Peyer's patch (tissue), 4 donors: ENCODE data around the gene SLC7A6. TPM values are rescaled to one million over a fixed set of nuclear protein-coding genes. Genes with fewer than 3 reads are reported as not detected.

Source experiments
- DNase-seq, 3 donors: peaks; one replicate each; pipeline ENCODE4 v3.0.0-alpha.2; 2017 to 2019
- H3K27ac ChIP-seq, 4 donors: fragments of 200-600 bp; sonication (generic); one replicate each; pipeline ENCODE4 v1.5.1; 2016 to 2019
- H3K27me3 ChIP-seq, 2 donors: fragments of 200-600 bp; sonication (generic); one replicate each; pipeline ENCODE4 v1.5.1; 2019
- H3K36me3 ChIP-seq, 3 donors: fragments of 200-600 bp; sonication (generic); one replicate each; pipeline ENCODE4 v1.5.1; 2016 to 2019
- H3K4me1 ChIP-seq, 4 donors: fragments of 200-600 bp; sonication (generic); one replicate each; pipeline ENCODE4 v1.5.1; 2016 to 2019
- H3K4me3 ChIP-seq, 4 donors: fragments of 200-600 bp; sonication (generic); 1 replicate in 3 of 4; 2 replicates in 1 of 4; pipeline ENCODE4 v1.5.1; 2016 to 2019; ENCODE audit warnings: mild to moderate bottlenecking in 1 of 4
- H3K9me3 ChIP-seq, 4 donors: fragments of 200-600 bp; sonication (generic); one replicate each; pipeline ENCODE4 v1.5.1; 2016 to 2019; ENCODE audit warnings: mild to moderate bottlenecking in 1 of 4
- CTCF ChIP-seq, 6 experiments: fragments of 450-650 bp in 4 of 6; fragments of 200-600 bp in 2 of 6; sonication (generic) in 1 of 6; IDR thresholded peaks; one replicate each; pipeline ENCODE4 v1.5.1; 2017 to 2019; ENCODE audit warnings: antibody characterized with exemption in 6 of 6, mild to moderate bottlenecking in 3 of 6, moderate library complexity in 1 of 6
- POLR2A ChIP-seq, 2 donors: fragments of 450-650 bp; IDR thresholded peaks; one replicate each; pipeline ENCODE4 v1.5.1; 2017; ENCODE audit warnings: antibody characterized with exemption in 2 of 2, mild to moderate bottlenecking in 2 of 2, moderate library complexity in 2 of 2
- small RNA-seq, 2 donors: library from RNA; depleted of rRNA; stranded (forward); fragments of <200 nt; gene quantifications; one replicate each; pipeline ENCODE3, GENCODE V24; 2016
- total RNA-seq, 4 donors: library from RNA; depleted of rRNA; stranded (reverse); fragments of >200 nt; gene quantifications; one replicate each; pipeline ENCODE4 v1.1.0, GENCODE V29; 2016

SLC7A6 gene
- total RNA-seq, 4 donors from 2014 or later = 19.9 to 83.3 (median 46.4) TPM

DNA sequence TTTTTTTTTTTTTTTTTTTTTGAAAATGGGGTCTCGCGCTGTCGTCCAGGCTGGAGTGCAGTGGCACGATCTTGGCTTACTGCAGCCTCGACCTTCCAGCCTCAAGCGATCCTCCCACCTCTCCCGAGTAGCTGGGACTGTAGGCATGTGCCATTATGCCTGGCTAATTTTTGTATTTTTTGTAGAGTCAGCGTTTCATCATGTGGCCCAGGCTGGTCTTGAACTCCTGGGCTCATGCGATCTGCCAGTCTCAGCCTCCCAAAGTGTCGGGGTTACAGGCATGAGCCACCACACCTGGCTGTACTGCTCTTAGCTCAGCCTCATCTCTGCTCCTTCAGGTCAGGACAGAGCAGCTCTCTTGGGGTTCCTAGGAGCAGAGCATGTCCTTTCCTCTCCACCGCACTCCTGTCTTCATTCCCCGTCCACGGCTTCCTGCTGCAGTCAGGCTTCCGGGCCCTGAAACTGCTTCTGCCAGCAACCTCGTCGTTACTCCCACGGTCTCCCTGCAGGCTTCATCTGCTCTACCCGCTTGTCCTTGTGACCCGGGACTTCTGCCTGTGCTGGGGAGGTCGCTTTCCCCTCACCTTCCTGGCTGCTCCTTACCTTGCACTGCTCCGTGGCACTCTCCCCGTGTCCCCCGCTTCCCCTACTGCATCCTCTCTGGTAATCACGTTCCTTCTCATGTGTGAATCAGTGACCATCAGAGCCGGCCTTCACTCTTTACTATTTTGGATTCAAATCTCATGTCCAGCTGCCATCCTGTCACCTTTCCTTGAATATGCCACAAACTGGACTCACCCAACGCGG, 84.5 kb downstream of the SLC7A6 start:
- Histone ChIP-seq H3K36me3 (peaks cover 0 to 76% (median 0%) of the 10 kb centered on the region in 3 donors), H3K4me1 (peaks cover 0 to 6% (median 2%) of the 10 kb centered on the region in 4 donors), H3K9me3 (no peaks in the 10 kb centered on the region), H3K27me3 (no peaks in the 10 kb centered on the region), H3K4me3 (no peak overlapping the region), H3K27ac (no peak overlapping the region)
- DNase-seq = no peak
- TF ChIP-seq CTCF (IDR thresholded peaks at IDR 0.05) = no peak
- no peak for TF ChIP-seq POLR2A (IDR thresholded peaks at IDR 0.05)

- no peaks in the 10 kb centered on the region for H3K27me3 ChIP-seq
- H3K4me3 ChIP-seq = no peak overlapping the region
- no peak overlapping the region for H3K27ac ChIP-seq
- TF ChIP-seq CTCF (IDR thresholded peaks at IDR 0.05) (no peak), POLR2A (IDR thresholded peaks at IDR 0.05) (no peak)
- peaks cover 0 to 6% (median 2%) of the 10 kb centered on the region in 4 donors for H3K4me1 ChIP-seq
- peaks cover 0 to 86% (median 0%) of the 10 kb centered on the region in 3 donors for H3K36me3 ChIP-seq
- no peak for DNase-seq
- H3K9me3 ChIP-seq = no peaks in the 10 kb centered on the region
These were observed 85.6 kb downstream of the SLC7A6 start for GRCh38 chr16:68349838-68350410.

DNA sequence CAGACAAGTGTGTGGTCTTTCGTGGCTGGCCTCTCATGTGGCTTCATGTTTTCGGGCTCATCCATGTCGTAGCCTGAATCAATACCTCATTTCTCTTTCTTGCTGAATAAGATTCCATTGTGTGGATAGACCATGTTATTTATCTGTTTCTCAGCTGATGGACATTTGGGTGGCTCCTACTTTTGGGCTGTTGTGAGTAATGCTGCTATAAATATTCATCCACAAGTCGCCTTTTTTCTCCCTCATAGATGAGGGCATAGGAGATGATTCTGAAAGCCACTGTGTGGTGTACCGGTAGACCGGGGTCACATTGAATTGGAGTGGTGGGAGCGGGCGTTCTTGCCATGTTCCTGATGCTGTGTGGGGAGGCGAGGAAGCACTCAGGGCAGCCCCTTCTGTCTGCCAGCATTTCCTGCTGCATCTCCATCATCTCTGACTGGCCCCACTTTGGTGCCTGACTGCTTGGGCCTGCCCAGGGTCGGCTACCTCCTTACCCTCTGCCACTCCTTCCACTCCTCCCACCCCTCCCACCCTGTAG, 86.6 kb downstream of the SLC7A6 start:
- no peak for TF ChIP-seq POLR2A (IDR thresholded peaks at IDR 0.05)
- TF ChIP-seq CTCF (IDR thresholded peaks at IDR 0.05) = no peak
- Histone ChIP-seq H3K4me3 (no peak overlapping the region), H3K36me3 (peaks cover 0 to 90% (median 0%) of the 10 kb centered on the region in 3 donors), H3K4me1 (peaks cover 3 to 12% (median 5%) of the 10 kb centered on the region in 4 donors), H3K9me3 (no peaks in the 10 kb centered on the region), H3K27me3 (no peaks in the 10 kb centered on the region), H3K27ac (no peak overlapping the region)
- DNase-seq = no peak

Small RNA genes within 50 kb of the gene (small RNA-seq; reads per million reads assigned to genes)
- gene RNU4-30P = 0 reads per million in 2 donors
- gene RNU6-1262P = 0 reads per million in 2 donors

Other genes with a start within 250 kb of the SLC7A6 start
- gene DPEP2NB, start 248.6 kb upstream of the SLC7A6 start, total RNA-seq = not detected
- 1 to 10 TPM; 3.4 to 6.7 (median 4.1) TPM for gene DDX28, start 241.3 kb upstream of the SLC7A6 start, total RNA-seq
- 10 to 100 TPM; 15.3 to 38.8 (median 21.2) TPM for gene DUS2, start 241.2 kb upstream of the SLC7A6 start, total RNA-seq
- gene NFATC3, start 179.2 kb upstream of the SLC7A6 start, total RNA-seq = 10 to 100 TPM; 40.5 to 72.0 (median 61.0) TPM
- gene ESRP2, start 28.4 kb upstream of the SLC7A6 start, total RNA-seq = 10 to 100 TPM; 15.7 to 67.4 (median 40.9) TPM
- 10 to 100 TPM in 3 of 4 donors, 1 to 10 TPM in 1; 8.3 to 27.5 (median 17.6) TPM for gene PLA2G15, start 19.2 kb upstream of the SLC7A6 start, total RNA-seq
- gene SLC7A6OS, start 46.4 kb downstream of the SLC7A6 start, total RNA-seq = 10 to 100 TPM; 11.4 to 26.0 (median 18.3) TPM
- gene PRMT7, start 46.5 kb downstream of the SLC7A6 start, total RNA-seq = 100 to 1,000 TPM in 1 of 4 donors, 10 to 100 TPM in 3; 36.6 to 145 (median 65.0) TPM
- gene SMPD3, start 184.0 kb downstream of the SLC7A6 start, total RNA-seq = 100 to 1,000 TPM in 3 of 4 donors, 10 to 100 TPM in 1; 19.0 to 353 (median 206) TPM